ENCODE data around the gene RAMP3.

The RAMP3 gene

DNA sequence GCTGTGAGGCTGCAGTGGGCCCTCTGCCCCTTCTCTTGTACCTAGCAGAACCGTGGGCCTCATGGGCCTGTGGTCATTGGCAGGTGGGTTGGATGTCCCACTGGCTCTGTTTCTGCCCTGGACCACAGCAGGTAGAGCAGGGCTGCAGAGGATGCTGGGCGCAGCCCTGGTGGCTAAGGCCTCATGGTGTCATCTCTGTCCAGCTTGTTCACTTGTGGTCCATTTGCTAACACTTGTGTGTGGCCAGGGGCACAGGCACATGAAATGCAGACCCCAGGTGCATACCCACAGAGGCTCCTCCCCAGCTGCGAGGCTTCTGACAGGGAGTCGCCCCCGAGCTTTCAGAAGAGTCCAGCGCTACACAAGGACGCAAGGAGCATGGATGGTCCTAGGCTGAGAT, 23.7 kb upstream of the RAMP3 start:
- Histone ChIP-seq H3K9me2 (replicated peaks; ENCODE audit: low read depth, low read length) (no peaks in the 10 kb centered on the region), H3K4me2 (ENCODE audit: low read depth, low read length, poor library complexity, severe bottlenecking) (no peak overlapping the region), H3K27me3 (ENCODE audit: insufficient read depth, low read length, poor library complexity, severe bottlenecking) (no peaks in the 10 kb centered on the region), H3K36me3 (ENCODE audit: insufficient read depth, low read length) (no peaks in the 10 kb centered on the region), H3F3A (ENCODE audit: low read depth) (no peaks in the 10 kb centered on the region), H3K9ac (ENCODE audit: low read depth, low read length, poor library complexity, severe bottlenecking) (no peak overlapping the region), H3K79me2 (ENCODE audit: insufficient read depth, low read length) (no peaks in the 10 kb centered on the region), H4K20me1 (ENCODE audit: insufficient read depth, low read length, poor library complexity, severe bottlenecking) (no peaks in the 10 kb centered on the region), H3K4me1 (ENCODE audit: insufficient read depth, low read length, poor library complexity, severe bottlenecking) (peaks cover 4% of the 10 kb centered on the region), H3K9me3 (ENCODE audit: insufficient read depth, low read depth, low read length) (no peaks in the 10 kb centered on the region), H2AFZ (ENCODE audit: low read length) (no peak overlapping the region), H3K4me3 (ENCODE audit: low read length, poor library complexity, severe bottlenecking) (no peak overlapping the region)
- TF ChIP-seq, protein P1, sequence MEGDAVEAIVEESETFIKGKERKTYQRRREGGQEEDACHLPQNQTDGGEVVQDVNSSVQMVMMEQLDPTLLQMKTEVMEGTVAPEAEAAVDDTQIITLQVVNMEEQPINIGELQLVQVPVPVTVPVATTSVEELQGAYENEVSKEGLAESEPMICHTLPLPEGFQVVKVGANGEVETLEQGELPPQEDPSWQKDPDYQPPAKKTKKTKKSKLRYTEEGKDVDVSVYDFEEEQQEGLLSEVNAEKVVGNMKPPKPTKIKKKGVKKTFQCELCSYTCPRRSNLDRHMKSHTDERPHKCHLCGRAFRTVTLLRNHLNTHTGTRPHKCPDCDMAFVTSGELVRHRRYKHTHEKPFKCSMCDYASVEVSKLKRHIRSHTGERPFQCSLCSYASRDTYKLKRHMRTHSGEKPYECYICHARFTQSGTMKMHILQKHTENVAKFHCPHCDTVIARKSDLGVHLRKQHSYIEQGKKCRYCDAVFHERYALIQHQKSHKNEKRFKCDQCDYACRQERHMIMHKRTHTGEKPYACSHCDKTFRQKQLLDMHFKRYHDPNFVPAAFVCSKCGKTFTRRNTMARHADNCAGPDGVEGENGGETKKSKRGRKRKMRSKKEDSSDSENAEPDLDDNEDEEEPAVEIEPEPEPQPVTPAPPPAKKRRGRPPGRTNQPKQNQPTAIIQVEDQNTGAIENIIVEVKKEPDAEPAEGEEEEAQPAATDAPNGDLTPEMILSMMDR (conservative IDR thresholded peaks at IDR 0.05; ENCODE audit: low read length) = no peak
- no peak for TF ChIP-seq EZH2phosphoT487 (IDR thresholded peaks at IDR 0.05; ENCODE audit: borderline replicate concordance)

DNA sequence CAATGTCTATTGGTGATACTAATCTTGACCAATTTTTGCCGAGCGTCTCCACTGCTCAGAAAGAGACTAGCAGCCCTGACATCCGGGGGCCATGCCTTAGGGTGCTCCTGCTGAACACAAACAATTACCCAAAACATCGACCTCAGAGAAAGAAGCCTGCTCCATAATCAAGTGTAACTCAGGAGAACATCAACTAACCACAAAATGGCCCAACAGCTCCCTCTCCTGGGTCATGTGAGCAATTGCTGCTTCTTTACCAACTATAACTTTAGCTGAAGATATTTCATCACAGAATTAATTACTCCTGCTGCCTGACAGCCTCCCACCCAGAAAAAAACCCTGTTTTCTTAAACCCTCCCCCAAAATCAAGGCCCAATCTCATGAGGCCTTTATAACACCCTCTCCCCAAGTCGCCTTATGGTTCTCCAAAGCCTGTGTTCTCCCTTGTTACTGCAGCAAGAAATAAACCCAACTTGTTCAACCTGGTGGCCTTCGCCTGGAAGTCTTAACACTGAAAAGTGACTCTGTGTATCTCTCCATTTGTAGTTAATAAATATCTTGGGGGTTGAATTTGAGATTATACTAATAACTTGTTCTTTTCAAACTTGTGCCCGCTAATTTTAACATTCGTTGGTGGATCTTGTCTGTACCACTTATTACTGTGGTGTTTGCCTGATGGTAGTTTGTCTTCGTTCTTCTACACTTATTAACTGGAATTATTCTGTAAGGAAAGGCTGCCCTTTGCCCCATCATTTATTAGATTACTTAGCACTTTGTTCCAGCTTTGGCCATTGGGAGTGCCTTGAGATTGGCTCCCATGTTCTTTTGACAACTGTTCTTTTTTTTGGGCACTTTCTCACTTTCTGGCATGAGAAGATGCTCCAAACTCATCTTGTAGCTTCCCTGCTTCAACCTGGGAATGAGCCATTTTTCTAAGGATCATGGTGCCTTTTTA, 21.2 kb upstream of the RAMP3 start:
- no peak overlapping the region for H3K4me2 ChIP-seq (ENCODE audit: low read depth, low read length, poor library complexity, severe bottlenecking)

DNA sequence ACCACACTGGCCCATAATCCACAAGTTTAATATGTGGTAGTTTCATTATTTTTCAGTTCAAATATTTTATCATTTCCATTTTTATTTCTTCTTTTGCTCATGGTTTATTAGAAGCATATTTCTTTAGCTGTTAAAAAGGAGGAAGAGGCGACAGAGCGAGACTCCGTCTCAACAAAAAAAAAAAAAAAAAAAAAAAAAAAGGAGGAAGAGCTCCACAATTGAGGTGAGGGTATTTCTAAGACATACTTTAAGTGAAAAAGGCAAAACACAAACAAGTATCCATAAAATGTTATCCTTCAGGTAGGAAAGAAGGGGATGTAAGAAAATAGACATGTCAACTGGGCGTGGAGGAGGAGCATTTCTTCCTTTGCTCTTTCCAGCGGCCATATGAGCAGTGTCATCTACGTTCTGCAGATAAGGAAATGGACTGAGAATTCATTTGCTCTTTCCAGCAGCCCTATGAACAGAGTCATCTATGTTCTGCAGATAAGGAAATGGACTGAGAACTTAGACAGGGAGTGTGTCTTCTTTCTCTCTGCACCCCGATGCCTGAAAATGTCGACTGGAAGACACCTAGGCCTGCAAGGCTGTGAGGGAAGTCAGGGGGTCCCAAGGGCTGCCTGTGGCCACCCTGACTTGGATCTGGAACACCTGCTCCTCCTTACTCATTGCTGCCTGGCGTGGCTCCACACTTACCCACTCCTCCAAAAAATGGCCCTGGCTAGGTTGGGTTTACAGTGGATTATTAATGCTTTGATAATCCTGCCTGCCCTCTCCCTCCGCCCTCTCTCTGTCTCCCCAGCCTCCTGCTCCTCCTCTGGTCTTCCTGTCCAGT, 18.9 kb upstream of the RAMP3 start:
- H3K4me2 ChIP-seq (ENCODE audit: low read depth, low read length, poor library complexity, severe bottlenecking) = no peak overlapping the region
- no peak overlapping the region for H3K9ac ChIP-seq (ENCODE audit: low read depth, low read length, poor library complexity, severe bottlenecking)
- TF ChIP-seq EZH2phosphoT487 (IDR thresholded peaks at IDR 0.05; ENCODE audit: borderline replicate concordance) = no peak
- TF ChIP-seq, protein P1 (conservative IDR thresholded peaks at IDR 0.05; ENCODE audit: low read length) = no peak
- H3K36me3 ChIP-seq (ENCODE audit: insufficient read depth, low read length) = no peaks in the 10 kb centered on the region
- H4K20me1 ChIP-seq (ENCODE audit: insufficient read depth, low read length, poor library complexity, severe bottlenecking) = no peaks in the 10 kb centered on the region
- H3K9me3 ChIP-seq (ENCODE audit: insufficient read depth, low read depth, low read length) = no peaks in the 10 kb centered on the region
- no peaks in the 10 kb centered on the region for H3F3A ChIP-seq (ENCODE audit: low read depth)
- no peaks in the 10 kb centered on the region for H3K27me3 ChIP-seq (ENCODE audit: insufficient read depth, low read length, poor library complexity, severe bottlenecking)
- H3K9me2 ChIP-seq (replicated peaks; ENCODE audit: low read depth, low read length) = no peaks in the 10 kb centered on the region
- H3K4me1 ChIP-seq (ENCODE audit: insufficient read depth, low read length, poor library complexity, severe bottlenecking) = peaks cover 4% of the 10 kb centered on the region
- no peak overlapping the region for H3K4me3 ChIP-seq (ENCODE audit: low read length, poor library complexity, severe bottlenecking)
- H3K79me2 ChIP-seq (ENCODE audit: insufficient read depth, low read length) = no peaks in the 10 kb centered on the region
- 0 out of 2 replicates have a peak overlapping the region, but pooled peaks have one; percentile 33 for H2AFZ ChIP-seq (ENCODE audit: low read length)

More for the DNA sequence above, 21.2 kb upstream of the RAMP3 start:
- Histone ChIP-seq H3K36me3 (ENCODE audit: insufficient read depth, low read length) (no peaks in the 10 kb centered on the region), H2AFZ (ENCODE audit: low read length) (peak overlapping the region; percentile 26; the same call in 1 of the 2 replicates), H3K27me3 (ENCODE audit: insufficient read depth, low read length, poor library complexity, severe bottlenecking) (no peaks in the 10 kb centered on the region), H3K4me1 (ENCODE audit: insufficient read depth, low read length, poor library complexity, severe bottlenecking) (peaks cover 4% of the 10 kb centered on the region), H3K9me3 (ENCODE audit: insufficient read depth, low read depth, low read length) (no peaks in the 10 kb centered on the region), H3K79me2 (ENCODE audit: insufficient read depth, low read length) (no peaks in the 10 kb centered on the region), H4K20me1 (ENCODE audit: insufficient read depth, low read length, poor library complexity, severe bottlenecking) (no peaks in the 10 kb centered on the region), H3K4me3 (ENCODE audit: low read length, poor library complexity, severe bottlenecking) (no peak overlapping the region), H3K9me2 (replicated peaks; ENCODE audit: low read depth, low read length) (no peaks in the 10 kb centered on the region), H3F3A (ENCODE audit: low read depth) (no peaks in the 10 kb centered on the region), H3K9ac (ENCODE audit: low read depth, low read length, poor library complexity, severe bottlenecking) (no peak overlapping the region)
- no peak for TF ChIP-seq EZH2phosphoT487 (IDR thresholded peaks at IDR 0.05; ENCODE audit: borderline replicate concordance)
- TF ChIP-seq, protein P1 (conservative IDR thresholded peaks at IDR 0.05; ENCODE audit: low read length) = peak; percentile 92

All from Loucy (cell line).